SK-MEL-5 (cell line): ENCODE measurements around the gene KLHDC7B. TPM values are rescaled to one million over a fixed set of nuclear protein-coding genes. Genes with fewer than 3 reads are reported as not detected.

ENCODE experiments used
- DNase-seq: peaks from one replicate; pipeline ENCODE4 v3.0.0-alpha.2; 2016; ENCODE audit warnings: low read depth, low spot score
- in situ Hi-C: cut with HindIII; loops from 2 replicates; pipeline ENCODE4 v1.10.0; 2016; ENCODE audit warnings: low sequenced_read_pairs, high pct_unique_total_duplicates, low pct_unique_long_range_greater_than_20kb
- polyA plus RNA-seq, 2 experiments: library from polyadenylated mRNA; depleted of rRNA; stranded (reverse); fragments of >200 nt; gene quantifications; 2 replicates each; pipeline ENCODE4 v1.2.3, GENCODE V29; 2015
- total RNA-seq: library from RNA; depleted of rRNA; stranded (reverse); fragments of >200 nt; shearing (Covaris generic); gene quantifications from 2 replicates; pipeline ENCODE4 v1.2.3, GENCODE V29; 2014; rRNA removed

The KLHDC7B gene
- total RNA-seq = 0.11 TPM in 1 of 2 replicates, not detected in the other
- 0.05 and 0.12 TPM in 2 replicates for polyA plus RNA-seq (2015; cell fraction: cytosol; rRNA removed)
- 0.04 and 0.20 TPM in 2 replicates for polyA plus RNA-seq (2015; cell fraction: nucleus; rRNA removed)

- in situ Hi-C loops = no loop called here
- DNase-seq = no peak
These were observed at the start of gene KLHDC7B for GRCh38 chr22:50545522-50546325. KLHDC7B (plus strand) TSS chr22:50545899; CDS start chr22:50546244, 345 bp downstream.

- no peak for DNase-seq
- in situ Hi-C loops = no loop called here
These were observed 48.6 kb upstream of the KLHDC7B start for GRCh38 chr22:50497093-50497492.

- in situ Hi-C loops = no loop called here
- peak; percentile 92 for DNase-seq
These were observed 47.3 kb upstream of the KLHDC7B start for GRCh38 chr22:50498322-50498890.

- DNase-seq = no peak
- in situ Hi-C loops = no loop called here
These were observed 45.2 kb upstream of the KLHDC7B start for GRCh38 chr22:50500452-50500851.

GRCh38 chr22:50502096-50502495 is 43.6 kb upstream of the KLHDC7B start:
- DNase-seq = no peak
- in situ Hi-C loops = no loop called here

- in situ Hi-C loops = no loop called here
- DNase-seq = peak; percentile 93
These were observed 42.8 kb upstream of the KLHDC7B start for GRCh38 chr22:50502628-50503474.

GRCh38 chr22:50503475-50504145 is 42.1 kb upstream of the KLHDC7B start:
- no peak for DNase-seq
- in situ Hi-C loops = no loop called here

- DNase-seq = no peak
- in situ Hi-C loops = no loop called here
These were observed 41.1 kb upstream of the KLHDC7B start for GRCh38 chr22:50504369-50505211.

- in situ Hi-C loops = no loop called here
- DNase-seq = no peak
These were observed 40.4 kb upstream of the KLHDC7B start for GRCh38 chr22:50505276-50505775.

- no peak for DNase-seq
- in situ Hi-C loops = no loop called here
These were observed 39.7 kb upstream of the KLHDC7B start for GRCh38 chr22:50505776-50506610.

- in situ Hi-C loops = no loop called here
- no peak for DNase-seq
These were observed 38.9 kb upstream of the KLHDC7B start for GRCh38 chr22:50506611-50507420.

GRCh38 chr22:50507421-50507990 is 38.2 kb upstream of the KLHDC7B start, which contains the start of gene LMF2:
LMF2 (minus strand) TSS chr22:50507702; CDS start chr22:50507675, 27 bp downstream.
- DNase-seq = no peak
- in situ Hi-C loops = no loop called here

- in situ Hi-C loops = no loop called here
These were observed 37.5 kb upstream of the KLHDC7B start, which contains the start of gene NCAPH2 for GRCh38 chr22:50507991-50508884. NCAPH2 (plus strand) TSS chr22:50508224; CDS start chr22:50508338, 114 bp downstream.

GRCh38 chr22:50508897-50509296 is 36.8 kb upstream of the KLHDC7B start:
- in situ Hi-C loops = no loop called here
- DNase-seq = no peak

More at GRCh38 chr22:50507991-50508884, 37.5 kb upstream of the KLHDC7B start, which contains the start of gene NCAPH2:
- peak; percentile 97 for DNase-seq
